Measurements from ENCODE around the gene IP6K2.

GRCh38 chr3:48644898-48645760 is 71.9 kb downstream of the IP6K2 start:
- TF ChIP-seq, protein P1, sequence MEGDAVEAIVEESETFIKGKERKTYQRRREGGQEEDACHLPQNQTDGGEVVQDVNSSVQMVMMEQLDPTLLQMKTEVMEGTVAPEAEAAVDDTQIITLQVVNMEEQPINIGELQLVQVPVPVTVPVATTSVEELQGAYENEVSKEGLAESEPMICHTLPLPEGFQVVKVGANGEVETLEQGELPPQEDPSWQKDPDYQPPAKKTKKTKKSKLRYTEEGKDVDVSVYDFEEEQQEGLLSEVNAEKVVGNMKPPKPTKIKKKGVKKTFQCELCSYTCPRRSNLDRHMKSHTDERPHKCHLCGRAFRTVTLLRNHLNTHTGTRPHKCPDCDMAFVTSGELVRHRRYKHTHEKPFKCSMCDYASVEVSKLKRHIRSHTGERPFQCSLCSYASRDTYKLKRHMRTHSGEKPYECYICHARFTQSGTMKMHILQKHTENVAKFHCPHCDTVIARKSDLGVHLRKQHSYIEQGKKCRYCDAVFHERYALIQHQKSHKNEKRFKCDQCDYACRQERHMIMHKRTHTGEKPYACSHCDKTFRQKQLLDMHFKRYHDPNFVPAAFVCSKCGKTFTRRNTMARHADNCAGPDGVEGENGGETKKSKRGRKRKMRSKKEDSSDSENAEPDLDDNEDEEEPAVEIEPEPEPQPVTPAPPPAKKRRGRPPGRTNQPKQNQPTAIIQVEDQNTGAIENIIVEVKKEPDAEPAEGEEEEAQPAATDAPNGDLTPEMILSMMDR (conservative IDR thresholded peaks at IDR 0.05; ENCODE audit: low read depth in 2 of 2), result no peak
- TF ChIP-seq, protein P2, sequence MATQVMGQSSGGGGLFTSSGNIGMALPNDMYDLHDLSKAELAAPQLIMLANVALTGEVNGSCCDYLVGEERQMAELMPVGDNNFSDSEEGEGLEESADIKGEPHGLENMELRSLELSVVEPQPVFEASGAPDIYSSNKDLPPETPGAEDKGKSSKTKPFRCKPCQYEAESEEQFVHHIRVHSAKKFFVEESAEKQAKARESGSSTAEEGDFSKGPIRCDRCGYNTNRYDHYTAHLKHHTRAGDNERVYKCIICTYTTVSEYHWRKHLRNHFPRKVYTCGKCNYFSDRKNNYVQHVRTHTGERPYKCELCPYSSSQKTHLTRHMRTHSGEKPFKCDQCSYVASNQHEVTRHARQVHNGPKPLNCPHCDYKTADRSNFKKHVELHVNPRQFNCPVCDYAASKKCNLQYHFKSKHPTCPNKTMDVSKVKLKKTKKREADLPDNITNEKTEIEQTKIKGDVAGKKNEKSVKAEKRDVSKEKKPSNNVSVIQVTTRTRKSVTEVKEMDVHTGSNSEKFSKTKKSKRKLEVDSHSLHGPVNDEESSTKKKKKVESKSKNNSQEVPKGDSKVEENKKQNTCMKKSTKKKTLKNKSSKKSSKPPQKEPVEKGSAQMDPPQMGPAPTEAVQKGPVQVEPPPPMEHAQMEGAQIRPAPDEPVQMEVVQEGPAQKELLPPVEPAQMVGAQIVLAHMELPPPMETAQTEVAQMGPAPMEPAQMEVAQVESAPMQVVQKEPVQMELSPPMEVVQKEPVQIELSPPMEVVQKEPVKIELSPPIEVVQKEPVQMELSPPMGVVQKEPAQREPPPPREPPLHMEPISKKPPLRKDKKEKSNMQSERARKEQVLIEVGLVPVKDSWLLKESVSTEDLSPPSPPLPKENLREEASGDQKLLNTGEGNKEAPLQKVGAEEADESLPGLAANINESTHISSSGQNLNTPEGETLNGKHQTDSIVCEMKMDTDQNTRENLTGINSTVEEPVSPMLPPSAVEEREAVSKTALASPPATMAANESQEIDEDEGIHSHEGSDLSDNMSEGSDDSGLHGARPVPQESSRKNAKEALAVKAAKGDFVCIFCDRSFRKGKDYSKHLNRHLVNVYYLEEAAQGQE (IDR thresholded peaks at IDR 0.05; ENCODE audit: unreplicated experiment), result no peak
- TF ChIP-seq POLR2AphosphoS5 (IDR thresholded peaks at IDR 0.05; ENCODE audit: low read depth) (no peak), ZNF331 (CRISPR knock-in tag; IDR thresholded peaks at IDR 0.05; ENCODE audit: low read depth) (no peak), EZH2 (IDR thresholded peaks at IDR 0.05; ENCODE audit: low read depth, unreplicated experiment) (no peak), JUNB (IDR thresholded peaks at IDR 0.05; ENCODE audit: unreplicated experiment) (no peak), EZH2phosphoT487 (IDR thresholded peaks at IDR 0.05; ENCODE audit: unreplicated experiment) (no peak), CREB1 (CRISPR knock-in tag; IDR thresholded peaks at IDR 0.05; ENCODE audit: low read depth) (no peak), STAT1 (IDR thresholded peaks at IDR 0.05; ENCODE audit: unreplicated experiment) (no peak)

Data from GM23338 (cell line).